ENCODE results near the gene SEZ6L2.

DNA sequence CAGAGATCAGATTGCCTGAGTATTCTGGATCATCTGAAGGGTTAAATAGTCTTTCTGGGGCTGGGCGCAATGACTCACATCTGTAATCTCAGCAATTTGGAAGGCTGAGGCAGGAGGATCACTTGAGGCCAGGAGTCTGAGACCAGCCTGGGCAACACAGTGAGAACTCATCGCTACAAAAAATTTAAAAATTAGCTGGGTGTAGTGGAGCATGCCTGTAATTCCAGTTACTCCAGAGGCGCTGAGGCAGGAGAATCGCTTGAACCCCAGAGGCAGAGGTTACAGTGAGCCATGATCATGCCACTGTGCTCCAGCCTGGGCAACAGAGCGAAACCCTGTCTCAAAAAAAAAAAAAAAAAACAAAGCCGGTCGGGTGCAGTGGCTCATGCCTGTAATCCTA, 63.4 kb downstream of the SEZ6L2 start:
- TF ChIP-seq CTCF (IDR thresholded peaks at IDR 0.05) = no peak
- TF ChIP-seq POLR2AphosphoS5 (IDR thresholded peaks at IDR 0.05; ENCODE audit: insufficient read depth in 1 of 2, low read depth in 1 of 2) = no peak

Data from vagina (tissue), 2 donors.